HG02623 (cell line): ENCODE measurements around the gene KIAA1328.

Experiments
- ATAC-seq: cut with Tn5 transposase; IDR thresholded peaks from one replicate; pipeline ENCODE4 v1.9.1; 2021; ENCODE audit warnings: moderate library complexity; ENCODE audit not compliant: unreplicated experiment

The KIAA1328 gene

GRCh38 chr18:37249171-37249886 is 420.4 kb downstream of the KIAA1328 start:
- no peak for ATAC-seq

- no peak for ATAC-seq
Measured at GRCh38 chr18:37249895-37250618, 421.1 kb downstream of the KIAA1328 start.

GRCh38 chr18:37251679-37252078 is 422.8 kb downstream of the KIAA1328 start:
- ATAC-seq: no peak

GRCh38 chr18:37252342-37252741 is 423.4 kb downstream of the KIAA1328 start:
- no peak for ATAC-seq

- ATAC-seq: no peak
Measured at GRCh38 chr18:37252854-37253393, 424.0 kb downstream of the KIAA1328 start.

- ATAC-seq: no peak
Measured at GRCh38 chr18:37253394-37254235, 424.7 kb downstream of the KIAA1328 start.

- no peak for ATAC-seq
Measured at GRCh38 chr18:37254236-37254754, 425.4 kb downstream of the KIAA1328 start.

GRCh38 chr18:37254973-37255372 is 426.0 kb downstream of the KIAA1328 start:
- ATAC-seq: no peak

- ATAC-seq: no peak
Measured at GRCh38 chr18:37258131-37258530, 429.2 kb downstream of the KIAA1328 start.

GRCh38 chr18:37258819-37259218 is 429.9 kb downstream of the KIAA1328 start:
- ATAC-seq: no peak

GRCh38 chr18:37259711-37260110 is 430.8 kb downstream of the KIAA1328 start:
- ATAC-seq: no peak

- no peak for ATAC-seq
Measured at GRCh38 chr18:37260367-37261093, 431.6 kb downstream of the KIAA1328 start.

GRCh38 chr18:37261246-37261840 is 432.4 kb downstream of the KIAA1328 start:
- no peak for ATAC-seq

- ATAC-seq: no peak
Measured at GRCh38 chr18:37261988-37262387, 433.1 kb downstream of the KIAA1328 start.

GRCh38 chr18:37264956-37265355 is 436.0 kb downstream of the KIAA1328 start:
- ATAC-seq: no peak

- no peak for ATAC-seq
Measured at GRCh38 chr18:37265382-37265781, 436.5 kb downstream of the KIAA1328 start.

- ATAC-seq: no peak
Measured at GRCh38 chr18:37266290-37266689, 437.4 kb downstream of the KIAA1328 start.

GRCh38 chr18:37270038-37270665 is 441.2 kb downstream of the KIAA1328 start:
- no peak for ATAC-seq

GRCh38 chr18:37270666-37271052 is 441.7 kb downstream of the KIAA1328 start:
- no peak for ATAC-seq

- ATAC-seq: no peak
Measured at GRCh38 chr18:37272226-37272625, 443.3 kb downstream of the KIAA1328 start.
